ENCODE data around the gene TRPM5. TPM values are rescaled to one million over a fixed set of nuclear protein-coding genes. Genes with fewer than 3 reads are reported as not detected.

Gene TRPM5
- total and polyA plus RNA-seq, 2 donors, result 0.05 to 0.11 TPM

- no peak overlapping the region for H3K4me3 ChIP-seq (ENCODE audit: low read depth, low read length)
- H3K27ac ChIP-seq (ENCODE audit: low read depth), result no peak overlapping the region
- no peaks in the 10 kb centered on the region for H3K36me3 ChIP-seq (ENCODE audit: insufficient read depth)
- no peak for DNase-seq (ENCODE audit: extremely low spot score)
- 86% methylated on average over 19 of the region's 19 CpGs for WGBS
- H3K4me1 ChIP-seq (ENCODE audit: insufficient read depth), result no peaks in the 10 kb centered on the region
Measured at GRCh38 chr11:2474059-2474901, 30.0 kb upstream of the TRPM5 start.

DNA sequence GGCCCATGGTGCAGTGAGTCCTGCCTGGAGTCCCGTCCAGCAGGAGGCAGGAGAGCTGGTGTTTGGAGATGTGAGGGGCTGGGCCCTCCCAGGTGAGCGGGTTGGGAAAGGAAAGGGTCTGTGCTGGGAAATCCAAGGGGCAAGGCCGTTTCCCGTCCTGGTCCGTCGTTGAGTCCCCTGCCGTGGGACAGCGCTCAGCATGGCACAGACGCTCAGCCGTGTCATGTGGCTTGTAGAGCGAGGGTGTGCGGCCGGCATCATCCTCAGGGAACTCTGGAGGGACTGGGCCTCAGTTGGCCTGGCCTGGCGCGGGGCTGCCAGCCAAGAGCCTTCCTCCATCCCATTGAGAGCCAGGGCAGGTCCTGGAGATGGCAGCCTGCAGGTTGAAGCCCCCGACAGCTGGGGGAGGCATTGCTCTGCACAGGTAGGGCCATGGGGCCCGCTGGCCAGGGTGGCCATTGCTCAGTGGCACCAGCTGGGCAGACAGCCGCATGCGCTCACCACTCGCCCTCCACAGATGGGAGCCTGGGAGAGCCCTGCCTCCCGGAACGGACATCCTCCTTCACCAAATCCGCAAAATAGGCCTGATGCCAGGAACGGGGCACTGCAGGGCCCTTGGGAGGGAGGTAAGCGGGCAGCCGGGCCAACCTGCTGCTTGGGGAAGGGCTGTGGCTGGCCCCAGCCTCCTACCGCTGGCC lies 29.2 kb upstream of the TRPM5 start:
- no peak overlapping the region for H3K4me3 ChIP-seq (ENCODE audit: low read depth, low read length)
- DNase-seq (ENCODE audit: extremely low spot score), result no peak
- no peaks in the 10 kb centered on the region for H3K36me3 ChIP-seq (ENCODE audit: insufficient read depth)
- 91% methylated on average over 27 of the region's 27 CpGs for WGBS
- no peaks in the 10 kb centered on the region for H3K4me1 ChIP-seq (ENCODE audit: insufficient read depth)
- H3K27ac ChIP-seq (ENCODE audit: low read depth), result no peak overlapping the region

GRCh38 chr11:2472428-2473186 lies 28.3 kb upstream of the TRPM5 start:
- Histone ChIP-seq H3K4me3 (ENCODE audit: low read depth, low read length) (no peak overlapping the region), H3K36me3 (ENCODE audit: insufficient read depth) (no peaks in the 10 kb centered on the region), H3K4me1 (ENCODE audit: insufficient read depth) (no peaks in the 10 kb centered on the region), H3K27ac (ENCODE audit: low read depth) (no peak overlapping the region)
- no peak for DNase-seq (ENCODE audit: extremely low spot score)
- WGBS, result 75% methylated on average over 8 of the region's 8 CpGs

DNA sequence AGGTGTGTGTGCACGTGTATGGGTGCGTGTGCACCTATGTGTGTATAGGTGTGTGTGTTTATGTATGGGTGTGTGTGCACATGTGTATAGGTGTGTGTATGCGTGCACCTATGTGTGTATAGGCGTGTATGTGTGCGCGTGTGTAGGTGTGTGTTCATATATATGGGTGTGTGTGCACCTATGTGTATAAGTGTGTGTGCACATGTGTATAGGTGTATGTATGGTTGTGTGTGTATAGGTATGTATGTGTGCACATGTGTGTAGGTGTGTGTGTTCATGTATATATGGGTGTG lies 27.4 kb upstream of the TRPM5 start:
- no peaks in the 10 kb centered on the region for H3K4me1 ChIP-seq (ENCODE audit: insufficient read depth)
- no peak overlapping the region for H3K4me3 ChIP-seq (ENCODE audit: low read depth, low read length)
- 84% methylated on average over 6 of the region's 6 CpGs for WGBS
- DNase-seq (ENCODE audit: extremely low spot score), result no peak
- no peak overlapping the region for H3K27ac ChIP-seq (ENCODE audit: low read depth)
- H3K36me3 ChIP-seq (ENCODE audit: insufficient read depth), result no peaks in the 10 kb centered on the region

GRCh38 chr11:2471048-2471803 lies 26.9 kb upstream of the TRPM5 start:
- 78% methylated on average over 17 of the region's 17 CpGs for WGBS
- Histone ChIP-seq H3K4me1 (ENCODE audit: insufficient read depth) (no peaks in the 10 kb centered on the region), H3K27ac (ENCODE audit: low read depth) (no peak overlapping the region), H3K36me3 (ENCODE audit: insufficient read depth) (no peaks in the 10 kb centered on the region), H3K4me3 (ENCODE audit: low read depth, low read length) (no peak overlapping the region)
- no peak for DNase-seq (ENCODE audit: extremely low spot score)

GRCh38 chr11:2470495-2470894 lies 26.2 kb upstream of the TRPM5 start:
- WGBS, result 72% methylated on average over 7 of the region's 7 CpGs
- no peak for DNase-seq (ENCODE audit: extremely low spot score)
- Histone ChIP-seq H3K27ac (ENCODE audit: low read depth) (no peak overlapping the region), H3K36me3 (ENCODE audit: insufficient read depth) (no peaks in the 10 kb centered on the region), H3K4me1 (ENCODE audit: insufficient read depth) (no peaks in the 10 kb centered on the region), H3K4me3 (ENCODE audit: low read depth, low read length) (no peak overlapping the region)

DNA sequence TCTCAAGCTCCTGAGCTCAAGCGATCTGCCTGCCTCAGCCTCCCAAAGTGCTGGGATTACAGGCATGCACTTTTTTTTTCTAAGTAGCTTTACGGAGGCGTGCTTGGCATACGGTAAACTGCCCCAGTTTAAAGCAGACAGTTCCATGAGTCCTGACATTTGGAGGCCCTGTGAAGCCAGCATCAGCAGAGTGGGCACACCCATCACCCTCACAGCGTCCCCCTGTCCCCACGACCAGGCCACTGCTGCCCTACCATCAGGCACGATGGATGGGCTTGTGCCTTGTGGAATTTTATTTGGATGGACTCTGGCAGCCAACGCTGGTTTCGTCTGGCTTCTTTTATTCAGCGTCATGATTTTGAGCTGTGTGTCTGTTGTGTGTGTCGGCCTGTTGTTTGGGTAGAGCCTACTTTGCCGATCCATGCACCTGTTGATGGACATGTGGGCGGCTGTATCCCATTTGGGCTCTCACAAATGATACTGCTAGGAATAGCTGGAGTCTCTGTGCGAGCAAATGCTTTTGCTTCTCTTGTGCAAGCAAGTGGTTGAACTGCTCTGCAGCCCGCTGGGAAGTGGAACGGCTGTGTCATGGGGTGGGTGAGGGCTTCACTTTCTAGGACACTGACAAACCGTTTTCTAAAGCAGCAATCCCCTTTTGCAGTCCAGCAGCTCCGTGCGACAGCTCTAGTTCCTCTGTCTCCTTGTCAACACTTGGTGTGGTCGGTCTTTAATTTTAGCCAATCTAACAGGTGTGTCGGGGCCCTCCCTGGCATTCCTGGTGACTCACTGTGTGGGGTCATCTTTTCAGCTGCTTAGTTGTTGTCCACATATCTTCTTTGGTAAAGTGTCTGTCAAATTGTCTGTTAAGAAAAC lies 24.3 kb upstream of the TRPM5 start:
- WGBS, result 78% methylated on average over 21 of the region's 21 CpGs
- Histone ChIP-seq H3K36me3 (ENCODE audit: insufficient read depth) (no peaks in the 10 kb centered on the region), H3K4me3 (ENCODE audit: low read depth, low read length) (no peak overlapping the region), H3K4me1 (ENCODE audit: insufficient read depth) (no peaks in the 10 kb centered on the region), H3K27ac (ENCODE audit: low read depth) (no peak overlapping the region)
- DNase-seq (ENCODE audit: extremely low spot score), result no peak

- 88% methylated on average over 7 of the region's 7 CpGs for WGBS
- DNase-seq (ENCODE audit: extremely low spot score), result no peak
- Histone ChIP-seq H3K4me3 (ENCODE audit: low read depth, low read length) (no peak overlapping the region), H3K4me1 (ENCODE audit: insufficient read depth) (no peaks in the 10 kb centered on the region), H3K27ac (ENCODE audit: low read depth) (no peak overlapping the region), H3K36me3 (ENCODE audit: insufficient read depth) (no peaks in the 10 kb centered on the region)
Measured at GRCh38 chr11:2467695-2468055, 23.4 kb upstream of the TRPM5 start.

DNA sequence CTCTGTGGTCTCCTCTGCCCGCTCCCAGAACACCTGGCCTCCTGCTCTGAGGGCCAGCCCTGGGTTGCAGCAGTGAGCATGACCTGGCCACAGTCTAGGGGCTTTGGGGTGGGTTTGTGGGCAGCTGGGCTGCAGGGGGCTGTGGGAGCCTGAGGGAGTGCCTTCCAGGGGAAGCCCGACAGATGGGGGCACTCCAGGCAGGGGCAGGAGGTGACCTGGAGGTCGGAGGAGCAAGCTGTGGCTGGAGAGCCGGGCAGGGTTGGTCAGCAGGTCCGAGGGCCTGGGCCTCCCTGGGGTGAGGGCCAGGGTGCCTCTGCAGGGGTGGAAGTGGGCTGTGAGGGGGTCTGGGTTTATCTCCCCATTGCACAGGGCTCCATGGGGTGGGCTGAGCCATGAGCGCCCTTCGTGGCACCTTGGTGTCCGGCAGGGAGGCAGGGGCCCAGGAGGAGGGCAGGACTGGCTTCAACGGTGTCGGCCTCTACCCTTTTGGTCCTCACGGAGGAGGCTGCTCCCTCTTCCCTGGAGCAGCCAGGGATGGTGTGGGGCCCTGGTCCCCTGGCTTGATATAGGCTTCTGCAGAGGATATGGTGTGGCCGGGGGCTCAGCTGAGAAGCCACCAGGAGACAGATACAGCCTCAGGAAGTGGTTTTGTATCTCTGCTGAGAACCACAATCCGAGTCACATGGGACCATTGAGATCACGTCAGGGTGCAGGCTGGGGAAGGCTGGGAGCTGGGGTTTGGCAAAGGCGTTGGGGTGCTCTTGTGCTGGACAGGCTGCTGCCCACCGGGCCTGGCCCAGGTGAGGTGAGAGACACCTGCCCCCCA lies 22.8 kb upstream of the TRPM5 start:
- H3K27ac ChIP-seq (ENCODE audit: low read depth), result no peak overlapping the region
- 80% methylated on average over 16 of the region's 16 CpGs for WGBS
- no peaks in the 10 kb centered on the region for H3K36me3 ChIP-seq (ENCODE audit: insufficient read depth)
- DNase-seq (ENCODE audit: extremely low spot score), result no peak
- H3K4me3 ChIP-seq (ENCODE audit: low read depth, low read length), result no peak overlapping the region
- H3K4me1 ChIP-seq (ENCODE audit: insufficient read depth), result no peaks in the 10 kb centered on the region

GRCh38 chr11:2466069-2466801 lies 21.9 kb upstream of the TRPM5 start:
- no peaks in the 10 kb centered on the region for H3K36me3 ChIP-seq (ENCODE audit: insufficient read depth)
- no peak for DNase-seq (ENCODE audit: extremely low spot score)
- no peak overlapping the region for H3K4me3 ChIP-seq (ENCODE audit: low read depth, low read length)
- no peaks in the 10 kb centered on the region for H3K4me1 ChIP-seq (ENCODE audit: insufficient read depth)
- no peak overlapping the region for H3K27ac ChIP-seq (ENCODE audit: low read depth)
- WGBS, result 83% methylated on average over 9 of the region's 9 CpGs

- no peak for DNase-seq (ENCODE audit: extremely low spot score)
- Histone ChIP-seq H3K4me1 (ENCODE audit: insufficient read depth) (no peaks in the 10 kb centered on the region), H3K4me3 (ENCODE audit: low read depth, low read length) (no peak overlapping the region), H3K36me3 (ENCODE audit: insufficient read depth) (no peaks in the 10 kb centered on the region), H3K27ac (ENCODE audit: low read depth) (no peak overlapping the region)
- 93% methylated on average over 20 of the region's 20 CpGs for WGBS
Measured at GRCh38 chr11:2465202-2466068, 21.1 kb upstream of the TRPM5 start.

Data from urinary bladder (tissue), 4 donors.